Heart right ventricle (tissue), 16 donors: ENCODE data around the gene SIRT3. TPM values are rescaled to one million over a fixed set of nuclear protein-coding genes. Genes with fewer than 3 reads are reported as not detected.

ENCODE experiments used
- ATAC-seq, 8 donors: fragments of 200-7000 bp; cut with Tn5 transposase; one replicate each; pipeline ENCODE4 v1.9.1; 2020; ENCODE audit warnings: mild to moderate bottlenecking in 8 of 8, moderate library complexity in 8 of 8, moderate number of reproducible peaks in 1 of 8
- DNase-seq, 2 donors: peaks; one replicate each; pipeline ENCODE4 v3.0.0-alpha.2; 2020
- H3K27ac ChIP-seq, 10 donors: fragments of 200-600 bp; sonication (generic) in 2 of 10; one replicate each; pipeline versions ENCODE4 v1.5.0 to v1.8.0; 2020 to 2022; ENCODE audit warnings: mild to moderate bottlenecking in 3 of 10
- H3K27me3 ChIP-seq, 7 donors: fragments of 200-600 bp; one replicate each; pipeline ENCODE4 v1.8.0; 2021 to 2022; ENCODE audit warnings: mild to moderate bottlenecking in 2 of 7
- H3K36me3 ChIP-seq, 9 donors: fragments of 200-600 bp; sonication (generic) in 1 of 9; one replicate each; pipeline versions ENCODE4 v1.5.0 to v1.8.0; 2020 to 2022; ENCODE audit warnings: mild to moderate bottlenecking in 2 of 9
- H3K4me1 ChIP-seq, 9 donors: fragments of 200-600 bp; sonication (generic) in 1 of 9; one replicate each; pipeline versions ENCODE4 v1.5.0 to v1.8.0; 2020 to 2022; ENCODE audit warnings: mild to moderate bottlenecking in 4 of 9
- H3K4me3 ChIP-seq, 10 donors: fragments of 200-600 bp; sonication (generic) in 2 of 10; one replicate each; pipeline versions ENCODE4 v1.5.0 to v1.8.0; 2020 to 2022; ENCODE audit warnings: mild to moderate bottlenecking in 7 of 10, moderate library complexity in 2 of 10
- H3K9me3 ChIP-seq, 11 donors: fragments of 200-600 bp in 10 of 11; sonication (generic) in 2 of 11; one replicate each; pipeline versions ENCODE4 v1.5.0 to v1.8.0; 2013 to 2022; ENCODE audit warnings: mild to moderate bottlenecking in 2 of 11, control low read depth in 1 of 11, moderate library complexity in 1 of 11
- CTCF ChIP-seq, 9 donors: fragments of 200-600 bp; sonication (generic) in 2 of 9; IDR thresholded peaks; one replicate each; pipeline versions ENCODE4 v1.5.0 to v1.8.0; 2021 to 2022; ENCODE audit warnings: antibody characterized with exemption in 9 of 9, mild to moderate bottlenecking in 5 of 9, moderate library complexity in 1 of 9
- WGBS, 2 donors: extraction: QIAGEN DNeasy Blood & Tissue Kit; methylation state at CpG; one replicate each; pipeline ENCODE4 v1.1.7; 2013; ENCODE audit warnings: inconsistent platforms in 1 of 2; 5-methylcytosine and 5-hydroxymethylcytosine counted together
- intact Hi-C, 10 donors: fragments of 100-400 bp; cut with DNase I; formaldehyde crosslinking; loops; one replicate each; pipeline versions ENCODE4 v1.11.1 to v1.14.2; 2022
- polyA plus RNA-seq, 2 donors: library from polyadenylated mRNA; stranded (reverse); fragments of 200-250 nt; gene quantifications; one replicate each; pipeline ENCODE4 v1.2.3, GENCODE V29; 2013
- total RNA-seq, 10 donors: library from RNA; stranded (reverse); fragmentation: NEBNext Ultra II Directional in 3 of 10; extraction: Animal tissue kit (Norgen Biotek cat#: 25700) in 3 of 10; gene quantifications; one replicate each; pipeline versions ENCODE4 v1.2.1 to v1.2.4, GENCODE V29; 2021 to 2023
- donor health status: Arrhythmogenic right ventricular cardiomyopathy.
- donor health status: ischemic (EF 13 %, LVEDD 7.1; RV severe dilation, severe dysfunction).
- donor health status: healthy with polysubstance abuse.
- donor health status: DM: no; HTN: yes; CAD: no.
- donor health status: DM: no; HTN: no; CAD: no.
- donor health status: ischemic (EF 25% LVEDD 6.9; RV normal size, moderate dysfunction).
- donor health status: ischemic (EF 25% LVEDD 5.7; RV mildly dilated, moderate dysfunction).
- donor health status: healthy.
- donor health status: DM: yes; HTN: yes; CAD: no.
- donor health status: Ischemic cardiomyopathy.
- donor health status: ischemic (EF 35%, LVEDD 5.7; RV mildly dilated, moderate dysfunction).
- donor health status: nonischemic (EF 11% LVEDD 7.7; RV severe dilation, severe dysfunction).
- donor health status: DM: yes; HTN: yes; CAD: no.
- donor health status: PGD.
- donor health status: ischemic (EF 29% LVEDD 5.4; RV normal size, mild dysfunction).
- donor health status: nonischemic (EF 23%, LVEDD 6.1; RV moderate dilation, normal function).

Gene SIRT3
- total and polyA plus RNA-seq, 12 donors, result 18.5 to 50.2 (median 34.9) TPM

GRCh38 chr11:203945-204586, 32.1 kb downstream of the SIRT3 start:
- Histone ChIP-seq H3K4me3 (no peak overlapping the region), H3K27me3 (no peaks in the 10 kb centered on the region), H3K9me3 (no peaks in the 10 kb centered on the region), H3K4me1 (peaks cover 12 to 51% (median 21%) of the 10 kb centered on the region in 9 donors), H3K27ac (no peak overlapping the region), H3K36me3 (peaks cover 0 to 62% (median 8%) of the 10 kb centered on the region in 9 donors)
- 90 to 96% methylated on average over 4 of the region's 4 CpGs for WGBS, 2 donors
- no peak for ATAC-seq
- DNase-seq, result no peak
- TF ChIP-seq CTCF (IDR thresholded peaks at IDR 0.05), result no peak
- intact Hi-C loops, result loop anchor here in 3 of 10 donors (5.0 to 10.0 kb wide), 3 partner anchors 151 to 301 kb away; partner anchors contain the start of gene RNH1 (in 1 of the 3)

DNA sequence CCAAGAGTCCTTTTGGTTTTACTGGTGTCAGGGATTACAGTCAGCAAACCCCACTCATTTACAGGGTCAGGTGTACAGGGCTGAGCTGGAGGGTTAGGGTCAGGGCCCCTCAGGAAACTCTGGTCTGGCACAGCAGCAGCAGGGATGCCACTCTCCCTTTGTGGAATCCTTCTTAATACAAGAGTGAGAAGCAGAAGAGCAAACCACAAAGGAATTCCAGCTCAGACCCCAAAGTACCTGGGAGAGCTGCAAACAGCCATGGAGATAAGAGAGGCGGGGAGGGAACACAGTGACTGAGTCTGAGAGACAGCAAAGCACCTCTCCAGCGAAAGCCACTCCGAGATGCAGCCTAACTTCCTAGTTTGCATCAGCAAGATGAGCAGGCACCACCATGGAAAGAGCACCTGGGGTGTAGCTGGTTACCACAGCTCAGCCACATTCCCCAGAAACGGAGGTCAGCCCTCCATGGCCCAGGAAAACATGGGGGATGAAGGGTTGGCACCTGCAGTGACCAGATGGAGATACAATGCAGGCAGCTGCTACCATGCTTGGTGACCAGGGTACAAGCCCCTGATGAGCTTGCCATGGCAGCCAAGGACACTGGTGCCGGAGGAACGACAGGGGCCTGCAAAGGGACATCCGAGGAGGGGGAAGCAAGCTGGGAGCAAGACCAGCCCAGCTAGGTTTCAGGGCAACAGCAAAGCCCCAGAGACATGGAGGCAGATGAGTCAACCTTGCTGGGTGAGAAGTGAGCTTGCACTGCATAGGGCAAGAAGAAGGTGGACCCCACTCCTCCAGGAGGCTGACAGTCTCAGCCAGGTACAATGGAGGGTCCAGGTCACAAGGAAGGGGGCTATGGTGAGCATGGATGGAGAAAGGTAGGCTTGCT, 32.8 kb downstream of the SIRT3 start:
- Histone ChIP-seq H3K4me3 (no peak overlapping the region), H3K36me3 (peaks cover 0 to 62% (median 8%) of the 10 kb centered on the region in 9 donors), H3K27me3 (no peaks in the 10 kb centered on the region), H3K9me3 (no peaks in the 10 kb centered on the region), H3K4me1 (peaks cover 12 to 50% (median 21%) of the 10 kb centered on the region in 9 donors), H3K27ac (no peak overlapping the region)
- no peak for ATAC-seq
- TF ChIP-seq CTCF (IDR thresholded peaks at IDR 0.05), result no peak
- no peak for DNase-seq
- WGBS, 2 donors, result 86 to 88% methylated on average over 7 of the region's 7 CpGs
- intact Hi-C loops, result loop anchor here in 3 of 10 donors (5.0 to 10.0 kb wide), 3 partner anchors 152 to 302 kb away; partner anchors contain the start of gene RNH1 (in 1 of the 3)

- peaks cover 11 to 50% (median 21%) of the 10 kb centered on the region in 9 donors for H3K4me1 ChIP-seq
- no peak overlapping the region for H3K4me3 ChIP-seq
- no peaks in the 10 kb centered on the region for H3K27me3 ChIP-seq
- no peak for TF ChIP-seq CTCF (IDR thresholded peaks at IDR 0.05)
- DNase-seq, result no peak
- no peaks in the 10 kb centered on the region for H3K9me3 ChIP-seq
- intact Hi-C loops, result loop anchor here in 3 of 10 donors (5.0 to 10.0 kb wide), 3 partner anchors 152 to 302 kb away; partner anchors contain the start of gene RNH1 (in 1 of the 3)
- 72 to 80% methylated on average over 8 of the region's 8 CpGs for WGBS, 2 donors
- ATAC-seq, result no peak
- peak overlapping the region in 1 of 10 donors; percentile 34 for H3K27ac ChIP-seq
- peaks cover 0 to 62% (median 8%) of the 10 kb centered on the region in 9 donors for H3K36me3 ChIP-seq
Measured at GRCh38 chr11:202490-202889, 33.7 kb downstream of the SIRT3 start.

DNA sequence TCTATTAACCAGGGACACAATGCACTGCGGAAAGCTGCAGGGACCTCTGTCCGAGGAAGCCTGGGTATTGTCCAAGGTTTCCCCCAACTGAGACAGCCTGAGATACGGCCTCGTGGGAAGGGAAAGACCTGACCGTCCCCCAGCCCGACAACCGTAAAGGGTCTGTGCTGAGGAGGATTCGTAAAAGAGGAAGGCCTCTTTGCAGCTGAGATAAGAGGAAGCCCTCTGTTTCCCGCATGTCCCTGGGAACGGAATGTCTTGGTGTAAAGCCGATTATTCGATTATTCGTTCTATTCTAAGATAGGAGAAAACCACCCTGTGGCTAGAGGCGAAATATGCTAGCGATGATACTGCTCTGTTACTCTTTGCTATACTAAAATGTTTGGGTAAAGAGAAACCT, 34.2 kb downstream of the SIRT3 start:
- no peaks in the 10 kb centered on the region for H3K27me3 ChIP-seq
- WGBS, 2 donors, result 60 to 70% methylated on average over 15 of the region's 15 CpGs
- DNase-seq (no peak), ATAC-seq (no peak)
- intact Hi-C loops, result loop anchor here in 3 of 10 donors (5.0 to 10.0 kb wide), 3 partner anchors 153 to 303 kb away; partner anchors contain the start of gene RNH1 (in 1 of the 3)
- no peaks in the 10 kb centered on the region for H3K9me3 ChIP-seq
- no peak for TF ChIP-seq CTCF (IDR thresholded peaks at IDR 0.05)
- H3K4me1 ChIP-seq, result peaks cover 11 to 50% (median 21%) of the 10 kb centered on the region in 9 donors
- H3K27ac ChIP-seq, result peak overlapping the region in 1 of 10 donors; percentile 5
- peaks cover 0 to 62% (median 8%) of the 10 kb centered on the region in 9 donors for H3K36me3 ChIP-seq
- H3K4me3 ChIP-seq, result no peak overlapping the region
